CD4-positive, alpha-beta T cell treated with Interleukin-12 subunit alpha and Interleukin-12 subunit beta, for 1 hour (primary cell): ENCODE results near the gene ZNF598.
"Not testable (repeated sequence)": the region's sequence is repeated elsewhere in the genome, so short reads cannot be mapped to it uniquely, and the experiment has no call there.

Experiments
- DNase-seq: peaks from one replicate; pipeline ENCODE4 v3.0.0-alpha.2; 2020

ZNF598 gene

DNA sequence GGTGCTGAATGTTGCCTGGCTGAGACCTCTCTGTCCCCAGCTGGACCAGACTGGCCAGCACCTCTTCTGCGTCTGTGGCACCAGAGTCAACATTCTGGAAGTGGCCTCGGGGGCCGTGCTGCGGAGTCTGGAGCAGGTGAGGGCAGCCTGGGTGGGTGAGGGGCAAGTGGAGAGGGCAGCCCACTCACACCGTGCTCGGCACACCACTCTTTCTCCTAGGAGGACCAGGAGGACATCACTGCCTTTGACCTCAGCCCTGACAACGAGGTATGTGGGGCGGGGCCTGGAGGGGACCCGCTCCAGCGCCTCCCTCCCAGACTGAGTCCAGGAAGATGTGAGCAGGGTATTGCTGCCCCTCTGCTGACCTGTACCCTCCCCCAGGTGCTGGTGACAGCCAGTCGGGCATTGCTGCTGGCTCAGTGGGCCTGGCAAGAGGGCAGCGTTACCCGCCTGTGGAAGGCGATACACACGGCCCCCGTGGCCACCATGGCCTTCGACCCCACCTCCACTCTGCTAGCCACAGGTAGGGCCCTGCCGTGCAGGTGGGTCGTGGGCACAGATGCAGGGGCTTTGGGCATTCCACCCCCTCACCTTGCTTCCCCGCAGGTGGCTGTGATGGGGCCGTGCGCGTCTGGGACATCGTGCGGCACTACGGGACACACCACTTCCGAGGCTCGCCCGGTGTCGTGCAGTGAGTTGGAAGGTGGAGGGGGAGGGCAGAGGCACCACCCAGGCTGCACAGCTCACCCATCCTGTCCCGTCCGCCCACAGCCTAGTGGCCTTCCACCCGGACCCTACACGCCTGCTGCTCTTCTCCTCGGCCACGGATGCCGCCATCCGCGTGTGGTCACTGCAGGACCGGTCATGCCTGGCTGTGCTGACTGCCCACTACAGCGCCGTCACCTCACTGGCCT is 35.2 kb downstream of the ZNF598 start:
- no peak for DNase-seq

DNA sequence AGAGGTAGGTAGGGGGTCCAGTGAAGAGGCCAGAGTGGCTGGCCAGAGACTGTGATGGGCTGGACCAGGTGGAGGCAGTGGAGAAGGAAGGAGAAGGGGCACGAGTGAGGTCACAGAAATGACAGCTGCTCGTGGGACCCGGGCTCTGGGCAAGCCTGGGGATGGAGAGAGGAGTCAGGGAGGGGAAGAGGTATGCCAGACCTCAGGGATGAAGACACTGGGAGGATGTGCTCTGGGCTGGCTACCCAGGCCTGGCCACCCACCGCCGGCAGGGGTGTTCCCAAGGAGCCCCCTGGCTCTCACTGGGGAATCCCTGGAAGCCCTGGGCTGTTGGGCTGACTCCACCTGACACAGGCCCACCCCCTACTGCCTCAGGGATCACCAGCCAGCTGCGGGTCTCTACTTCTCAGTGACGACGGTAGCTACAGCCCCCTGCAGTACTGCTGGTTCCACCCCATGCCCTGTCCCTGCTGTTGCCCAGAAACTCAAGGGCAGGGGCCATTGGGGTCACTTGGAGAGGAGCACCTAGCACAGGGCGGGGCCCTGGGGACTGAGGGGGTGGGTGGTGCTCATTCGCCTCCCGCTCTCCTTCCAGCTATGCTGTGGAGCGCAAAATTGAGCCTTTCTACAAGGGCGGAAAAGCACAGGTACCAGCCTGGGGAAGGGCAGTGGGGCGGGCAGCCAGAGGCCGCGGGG is 36.0 kb downstream of the ZNF598 start:
- DNase-seq, result no peak

DNA sequence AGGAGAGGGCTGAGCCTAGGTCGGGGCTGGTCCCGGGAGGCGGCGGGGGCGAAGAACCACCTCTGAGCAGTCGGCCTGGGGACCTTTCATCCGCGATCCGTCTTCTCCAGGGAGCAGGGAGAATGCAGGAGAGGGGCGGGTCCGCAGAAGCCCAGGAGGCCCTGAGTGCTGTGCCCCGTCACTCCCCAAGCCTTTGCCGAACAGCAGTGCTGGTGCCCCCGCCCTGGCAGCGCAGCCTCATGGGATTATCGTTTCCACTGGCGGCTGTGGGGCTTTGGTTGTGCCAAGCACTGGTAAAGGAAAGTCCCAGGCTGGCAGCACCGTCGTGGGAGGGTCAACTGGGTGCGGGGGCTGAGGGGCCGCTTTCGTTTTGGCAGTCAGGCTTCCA is 37.1 kb downstream of the ZNF598 start:
- DNase-seq, result no peak

DNA sequence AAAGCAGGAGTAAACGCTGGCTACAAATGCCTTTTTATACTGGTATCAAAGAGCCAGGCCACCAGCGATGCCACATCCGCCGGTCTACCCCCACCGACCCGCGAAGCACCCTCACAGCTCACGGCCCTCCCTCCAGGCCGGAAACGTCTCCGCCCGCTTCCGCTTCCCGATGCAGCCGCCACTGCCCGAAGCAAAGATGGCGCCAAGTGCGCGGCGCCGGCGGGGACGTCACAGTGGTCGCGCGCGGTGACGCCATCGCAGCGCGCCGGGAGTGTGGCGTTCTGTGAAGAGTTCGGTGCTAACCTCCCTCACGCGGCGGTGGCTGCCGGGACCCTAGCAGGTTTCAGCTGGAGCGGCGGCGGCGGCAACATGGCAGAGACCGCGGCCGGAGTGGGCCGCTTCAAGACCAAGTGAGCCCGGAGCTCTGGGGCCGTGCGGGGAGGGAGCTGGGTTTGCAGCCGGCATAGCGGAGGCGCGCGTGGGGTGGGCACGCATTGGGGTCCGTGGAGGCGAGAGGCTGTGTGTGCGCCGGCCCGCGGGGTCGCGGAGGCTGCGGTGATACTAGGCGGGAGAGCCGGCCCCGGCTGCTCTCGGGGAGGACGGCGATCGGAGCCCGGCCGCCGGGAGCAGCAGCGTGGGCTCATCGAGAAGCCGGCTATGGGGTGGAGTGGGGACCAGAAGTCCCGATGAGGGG is 37.7 kb downstream of the ZNF598 start, which contains the start of gene TBL3:
TSS of gene TBL3 (plus strand) at position 258 of the 694 bp plus-strand sequence. CDS start at position 370, 112 bp downstream.
- peak; percentile 98 for DNase-seq

DNA sequence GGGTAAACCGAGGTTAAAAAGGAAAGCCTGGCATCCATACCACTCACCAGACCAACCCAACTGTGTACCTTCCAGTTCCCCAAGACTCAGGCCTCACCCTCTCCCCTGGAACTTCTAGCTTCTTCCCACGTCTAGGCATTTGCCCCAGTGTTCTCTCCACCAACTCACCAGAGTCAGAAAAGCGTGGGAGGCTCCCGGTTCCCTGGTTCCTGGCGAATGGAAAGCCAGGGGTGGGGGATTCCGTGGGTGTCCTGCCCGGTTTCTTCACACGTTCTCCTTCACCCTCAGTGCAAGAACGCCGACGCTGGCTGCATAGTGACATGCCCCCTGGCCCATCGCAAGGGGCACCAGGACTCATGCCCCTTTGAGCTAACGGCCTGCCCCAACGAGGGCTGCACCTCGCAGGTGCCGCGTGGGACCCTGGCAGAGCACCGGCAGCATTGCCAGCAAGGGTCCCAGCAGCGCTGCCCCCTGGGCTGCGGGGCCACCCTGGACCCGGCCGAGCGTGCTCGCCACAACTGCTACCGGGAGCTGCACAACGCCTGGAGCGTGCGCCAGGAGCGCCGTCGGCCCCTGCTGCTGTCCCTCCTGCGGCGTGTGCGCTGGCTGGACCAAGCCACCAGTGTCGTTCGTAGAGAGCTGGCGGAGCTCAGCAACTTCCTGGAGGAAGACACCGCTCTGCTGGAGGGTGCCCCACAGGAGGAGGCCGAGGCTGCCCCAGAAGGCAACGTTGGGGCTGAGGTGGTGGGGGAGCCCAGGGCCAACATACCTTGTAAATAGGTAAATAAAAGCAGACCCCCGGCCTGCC is 41.3 kb downstream of the ZNF598 start:
- DNase-seq, result no peak

DNA sequence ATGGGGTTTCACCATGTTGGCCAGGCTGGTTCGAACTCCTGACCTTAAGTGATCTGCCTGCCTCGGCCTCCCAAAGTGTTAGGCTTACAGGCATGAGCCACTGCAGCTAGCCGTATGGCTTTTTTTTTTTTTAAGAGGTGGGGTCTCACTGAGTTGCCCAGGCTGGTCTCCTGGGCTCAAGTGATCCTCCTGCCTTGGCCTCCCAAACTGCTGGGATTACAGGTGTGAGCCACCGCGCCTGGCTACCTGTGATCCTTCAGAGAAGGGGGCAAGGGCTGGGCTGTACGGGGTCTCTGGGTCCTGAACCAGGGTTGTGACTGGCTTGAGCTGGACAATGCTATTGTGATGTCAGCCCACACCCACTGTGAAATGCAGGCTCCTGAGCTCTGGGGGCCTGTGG is 43.2 kb downstream of the ZNF598 start, which contains the start of gene RNF151:
TSS of gene RNF151 (plus strand) at position 397 of the 400 bp plus-strand sequence. CDS start 26 bp downstream, outside the sequence.
- no peak for DNase-seq

DNA sequence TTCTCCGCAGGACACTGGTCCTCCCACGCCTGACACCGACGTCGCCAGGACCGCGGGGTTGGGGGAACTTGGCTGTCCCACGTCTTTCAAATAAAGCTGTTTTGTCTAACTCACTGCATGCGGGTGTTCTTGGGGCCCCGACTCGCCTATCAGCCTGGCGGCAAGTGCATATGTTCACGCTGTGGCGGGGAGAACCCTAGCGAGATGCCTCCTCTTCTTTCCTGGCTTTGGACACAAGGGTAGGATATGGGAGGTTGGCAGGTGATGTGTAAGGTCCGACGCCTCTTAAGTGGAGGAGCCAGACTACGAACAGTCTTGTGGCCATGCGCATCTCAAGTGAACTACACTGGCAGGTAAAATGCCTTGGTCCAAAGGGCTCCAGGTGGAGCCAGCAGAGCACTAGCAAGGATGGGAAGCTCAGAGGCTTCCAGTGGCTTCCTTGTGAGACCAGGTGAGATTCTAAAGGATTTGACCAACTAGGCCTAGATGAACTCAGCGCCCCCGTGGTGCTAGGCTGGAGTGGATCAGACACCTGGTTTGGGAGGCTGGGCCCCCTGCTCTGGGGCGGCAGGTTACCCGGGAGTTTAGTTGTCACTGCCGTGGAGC is 44.1 kb downstream of the ZNF598 start:
- DNase-seq, result no peak

DNA sequence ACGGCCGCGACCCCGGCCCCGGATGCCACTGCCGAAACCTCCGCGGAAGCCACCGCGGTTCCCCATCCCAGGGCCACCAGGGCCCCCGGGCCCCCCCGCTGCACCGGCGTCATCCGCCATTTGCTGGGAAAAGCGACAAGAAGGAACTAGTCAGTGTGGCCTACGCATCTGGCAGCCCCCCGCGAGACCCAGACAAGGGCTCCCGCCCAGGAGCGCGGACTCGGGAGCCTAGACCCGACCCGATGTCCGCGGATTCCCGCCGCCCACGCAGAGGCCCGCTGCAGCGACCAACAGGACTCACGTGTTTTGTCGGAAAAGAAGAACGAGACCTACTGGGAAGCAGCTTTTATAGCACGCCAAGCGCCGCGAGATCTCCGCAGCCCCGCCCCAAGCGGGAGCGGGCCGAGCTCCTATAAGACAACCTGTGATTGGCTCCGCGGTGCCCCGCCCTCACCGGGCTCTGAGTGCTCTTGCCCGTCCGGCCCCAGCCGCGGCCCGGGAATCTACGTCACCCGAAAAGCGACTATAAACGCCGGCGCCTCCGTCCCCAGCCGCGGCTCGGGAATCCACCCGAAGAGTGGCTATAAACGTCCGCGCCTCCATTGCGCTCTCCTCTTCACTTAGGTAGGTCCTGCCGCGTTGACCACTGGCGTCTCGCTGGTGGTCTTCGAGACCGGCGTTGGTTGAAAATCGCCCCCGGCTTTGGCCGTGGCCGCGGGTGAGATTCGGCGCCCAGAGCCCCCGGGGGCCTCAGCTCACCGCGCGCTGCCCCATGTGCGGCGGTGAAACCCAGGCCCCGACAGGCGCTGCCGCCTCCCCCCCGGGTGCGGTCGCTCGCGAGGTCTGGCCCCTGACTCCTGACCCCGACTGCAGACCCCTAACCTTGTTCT is 44.9 kb downstream of the ZNF598 start, which contains the start of gene RPS2:
TSS of gene RPS2 (minus strand) at position 321 of the 890 bp plus-strand sequence. CDS start at position 120, 201 bp downstream.
- DNase-seq, result peak; percentile 100

DNA sequence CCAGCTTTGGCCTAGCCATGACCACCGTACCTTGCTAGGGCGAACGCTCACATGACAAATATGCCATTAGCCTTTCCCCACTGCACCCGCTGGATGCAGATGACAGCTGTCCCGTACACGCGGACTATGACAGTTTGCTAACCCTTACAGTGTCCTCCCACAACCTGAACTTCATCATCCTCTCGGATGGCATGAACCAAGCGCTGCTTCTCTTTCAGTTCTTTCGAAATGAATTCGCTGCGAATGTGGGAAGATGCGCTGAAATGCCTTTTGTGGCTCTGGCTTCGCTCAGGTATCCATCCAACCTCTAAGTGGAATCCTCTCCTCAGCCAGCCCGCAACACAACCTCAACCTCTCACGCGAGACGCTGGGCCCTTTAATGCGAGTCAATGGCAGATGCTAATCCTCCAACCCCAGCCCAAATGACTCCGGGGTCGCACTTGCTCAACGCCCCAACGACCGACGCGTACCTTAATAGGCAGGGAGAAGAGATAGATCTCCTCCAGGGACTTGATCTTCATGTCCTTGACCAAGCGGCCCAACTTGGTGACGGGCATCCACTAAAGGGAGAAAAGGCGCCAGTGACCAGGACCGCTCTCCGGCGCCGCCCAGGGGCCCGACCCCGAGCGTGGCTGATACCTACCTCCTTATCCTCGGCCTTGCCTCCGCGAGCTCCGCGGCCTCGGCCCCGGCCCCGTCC is 45.7 kb downstream of the ZNF598 start:
- peak; percentile 52 for DNase-seq

DNA sequence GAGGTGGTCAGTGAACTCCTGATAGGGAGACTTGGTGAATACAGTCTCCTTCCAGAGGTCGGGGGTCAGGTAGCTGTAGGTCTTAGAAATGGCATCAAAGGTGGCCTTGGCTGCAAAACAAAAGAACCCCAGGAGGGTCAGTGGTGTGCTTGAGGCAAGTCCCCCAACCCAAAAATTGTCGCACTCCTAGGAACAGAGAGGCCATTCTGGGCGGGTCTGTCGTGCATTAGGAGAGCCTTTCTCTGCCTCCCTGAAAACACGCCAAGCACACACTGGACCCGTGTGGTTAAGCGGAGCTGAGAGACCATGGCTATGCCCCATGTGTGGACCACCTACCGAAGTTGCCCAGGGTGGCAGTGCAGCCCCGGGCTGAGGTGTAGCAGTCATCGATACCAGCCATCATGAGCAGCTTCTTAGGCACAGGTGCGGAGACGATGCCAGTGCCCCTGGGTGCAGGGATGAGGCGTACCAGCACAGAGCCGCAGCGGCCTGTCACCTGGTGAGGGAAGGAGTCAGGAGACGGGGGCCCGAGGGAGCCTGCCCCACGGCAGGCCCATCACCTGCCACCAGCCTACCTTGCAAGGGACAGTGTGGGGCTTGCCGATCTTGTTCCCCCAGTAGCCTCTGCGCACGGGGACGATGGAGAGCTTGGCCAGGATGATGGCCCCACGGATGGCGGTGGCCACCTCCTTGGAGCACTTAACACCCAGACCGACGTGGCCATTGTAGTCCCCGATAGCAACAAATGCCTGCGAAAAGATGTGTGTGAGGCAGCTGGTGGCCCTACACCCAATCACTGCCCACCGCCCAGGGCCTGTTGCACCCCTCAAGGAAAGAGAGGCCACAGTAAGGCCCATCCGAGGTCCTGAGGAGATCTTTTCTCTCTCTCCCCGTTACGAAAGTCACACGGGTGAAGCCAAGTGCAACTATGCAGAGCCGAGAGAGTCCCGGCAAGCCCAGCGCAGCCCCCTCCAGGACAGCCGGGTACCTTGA is 47.2 kb downstream of the ZNF598 start:
- not testable (repeated sequence) for DNase-seq

DNA sequence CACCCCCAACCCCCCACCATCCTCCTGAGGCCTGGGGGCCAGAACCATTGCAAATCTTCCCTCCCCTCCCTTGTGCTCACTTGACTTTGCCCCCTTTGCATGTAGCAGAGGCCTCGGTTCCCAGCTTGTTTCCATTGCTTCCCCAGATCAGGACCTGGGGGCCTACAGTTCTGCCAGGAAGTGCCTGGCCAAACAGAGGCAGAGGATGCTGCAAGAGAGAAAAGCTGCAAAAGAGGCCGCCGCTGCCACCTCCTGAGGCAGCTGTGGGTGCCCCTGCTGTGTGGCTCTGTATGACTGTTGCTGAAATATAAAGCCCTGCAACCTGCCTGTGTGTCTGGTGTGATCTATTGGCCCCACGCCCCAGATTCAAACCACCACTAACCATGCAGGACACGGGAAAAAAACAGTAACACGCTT is 48.0 kb downstream of the ZNF598 start:
- no peak for DNase-seq

DNA sequence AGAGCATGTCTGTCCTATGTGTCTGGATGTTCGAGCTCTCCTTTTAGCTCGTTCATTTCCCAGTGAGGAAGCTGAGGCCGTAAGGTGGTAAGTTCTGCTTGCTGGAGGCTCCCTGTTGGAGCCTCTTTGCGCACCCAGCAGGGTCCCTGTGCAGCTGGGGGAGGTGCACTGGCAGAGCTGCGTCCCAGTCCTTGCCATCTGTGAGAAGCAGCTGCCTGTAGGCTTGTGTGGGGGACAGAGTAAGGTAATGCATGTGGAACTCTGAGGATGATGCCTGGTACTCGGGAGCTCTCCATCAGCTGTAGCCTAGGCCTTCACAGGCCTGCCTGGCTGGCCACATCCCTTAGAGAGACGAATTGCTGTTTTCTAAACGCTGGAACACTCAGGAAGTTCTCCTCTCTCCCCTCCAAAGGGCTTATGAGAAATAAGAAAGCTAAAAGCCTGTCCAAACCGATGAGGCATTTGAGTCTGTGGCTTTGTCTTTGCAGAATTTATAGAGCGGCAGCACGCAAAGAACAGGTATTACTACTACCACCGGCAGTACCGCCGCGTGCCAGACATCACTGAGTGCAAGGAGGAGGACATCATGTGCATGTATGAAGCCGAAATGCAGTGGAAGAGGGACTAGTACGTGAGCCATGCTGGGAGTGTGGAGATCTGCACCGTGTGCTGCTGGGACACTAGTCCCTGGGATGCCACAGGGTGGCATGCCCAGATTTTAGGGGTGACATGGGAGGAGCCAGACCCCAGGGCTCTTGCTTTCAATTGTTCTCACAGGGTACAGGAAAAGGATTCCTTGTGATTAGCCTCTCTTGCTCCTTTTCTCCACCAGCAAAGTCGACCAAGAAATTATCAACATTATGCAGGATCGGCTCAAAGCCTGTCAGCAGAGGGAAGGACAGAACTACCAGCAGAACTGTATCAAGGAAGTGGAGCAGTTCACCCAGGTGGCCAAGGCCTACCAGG is 48.7 kb downstream of the ZNF598 start:
- DNase-seq, result peak; percentile 44

DNA sequence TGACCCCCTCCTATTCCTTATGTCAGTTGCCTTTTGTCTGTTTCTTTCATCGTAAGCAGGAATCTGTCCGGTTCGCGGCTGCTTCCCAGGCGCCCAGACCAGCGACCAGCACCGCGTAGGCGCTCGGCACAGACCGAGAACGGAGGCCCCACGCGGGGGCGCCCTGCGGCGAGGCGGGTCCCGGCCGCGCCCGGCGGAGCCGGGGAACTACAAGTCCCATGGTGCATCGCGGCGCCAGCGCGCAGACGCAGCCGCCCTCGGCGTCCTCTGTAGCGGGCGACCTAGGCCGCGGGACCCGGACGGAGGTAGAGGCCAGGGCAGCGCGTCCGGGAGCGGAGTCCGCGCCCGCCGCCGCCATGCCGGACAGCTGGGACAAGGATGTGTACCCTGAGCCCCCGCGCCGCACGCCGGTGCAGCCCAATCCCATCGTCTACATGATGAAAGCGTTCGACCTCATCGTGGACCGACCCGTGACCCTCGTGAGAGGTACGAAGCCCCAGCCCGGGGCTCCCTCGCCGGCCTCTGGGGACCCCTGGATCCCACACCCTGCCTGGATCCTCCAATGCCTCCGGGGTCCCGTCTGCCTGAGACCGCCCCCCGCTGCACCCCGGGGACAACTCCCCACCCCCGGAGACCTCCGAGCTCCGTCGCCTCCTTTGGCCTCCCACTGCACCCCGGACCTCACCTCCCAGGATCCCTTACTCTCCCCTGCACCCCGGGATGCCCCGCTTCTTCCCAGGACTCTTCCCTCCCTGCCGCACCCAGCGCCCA is 50.2 kb downstream of the ZNF598 start, which contains the start of gene NDUFB10:
TSS of gene NDUFB10 (plus strand) at position 270 of the 771 bp plus-strand sequence. CDS start at position 357, 87 bp downstream.
- peak; percentile 93 for DNase-seq

DNA sequence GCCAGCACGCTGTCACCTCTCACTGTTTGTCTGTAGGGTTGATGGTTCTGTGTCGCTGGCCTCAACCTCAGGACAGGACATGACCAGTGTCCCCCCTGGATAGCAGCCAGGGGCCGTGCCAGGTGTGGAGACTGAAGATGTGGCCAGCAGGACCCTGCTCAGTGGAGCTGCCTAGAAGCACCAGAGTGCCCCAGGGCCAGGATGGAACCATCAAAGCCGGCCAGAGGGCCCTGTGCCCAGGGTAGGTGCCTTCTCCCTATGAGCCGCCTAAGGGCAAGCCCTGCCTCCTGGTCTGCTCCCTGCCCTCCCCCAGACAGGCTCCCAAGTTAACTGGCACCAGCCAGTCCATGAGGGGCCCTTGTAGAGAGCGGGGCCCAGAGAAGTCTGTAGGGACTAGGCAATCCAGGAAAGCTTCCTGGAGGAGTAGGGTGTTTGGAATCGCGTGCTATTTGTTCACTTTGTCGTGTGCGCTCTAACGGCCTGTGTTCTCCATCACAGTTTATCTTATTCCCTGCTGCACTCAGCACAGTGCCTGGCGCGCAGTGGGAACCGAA is 50.8 kb downstream of the ZNF598 start:
- DNase-seq, result no peak

DNA sequence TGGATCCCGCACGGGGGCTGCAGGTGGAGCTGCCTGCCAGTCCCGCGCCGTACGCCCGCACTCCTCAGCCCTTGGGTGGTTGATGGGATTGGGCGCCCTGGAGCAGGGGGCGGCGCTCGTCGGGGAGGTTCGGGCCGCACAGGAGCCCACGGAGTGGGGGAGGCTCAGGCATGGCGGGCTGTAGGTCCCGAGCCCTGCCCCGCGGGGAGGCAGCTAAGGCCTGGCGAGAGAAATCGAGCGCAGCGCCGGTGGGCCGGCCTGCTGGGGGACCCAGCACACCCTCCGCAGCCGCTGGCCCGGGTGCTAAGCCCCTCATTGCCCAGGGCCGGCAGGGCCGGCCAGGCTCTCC is 51.5 kb downstream of the ZNF598 start:
- DNase-seq, result not testable (repeated sequence)
